Right atrium auricular region (tissue), 2 donors: Measurements from ENCODE around the gene CIB2. TPM values are rescaled to one million over a fixed set of nuclear protein-coding genes. Genes with fewer than 3 reads are reported as not detected.

Experiments
- DNase-seq: peaks from one replicate; pipeline ENCODE4 v3.0.0-alpha.2; 2019; ENCODE audit warnings: low spot score
- H3K27ac ChIP-seq, 2 donors: fragments of 200-600 bp; sonication (generic); 1 replicate in 1 of 2; 2 replicates in 1 of 2; pipeline ENCODE4 v1.5.1; 2016 to 2019
- H3K27me3 ChIP-seq, 2 donors: fragments of 200-600 bp; sonication (generic); one replicate each; pipeline versions ENCODE4 v1.5.1 to v1.6.0; 2017 to 2019
- H3K36me3 ChIP-seq: fragments of 200-600 bp; sonication (generic); one replicate; pipeline ENCODE4 v1.5.1; 2016
- H3K4me1 ChIP-seq, 2 donors: fragments of 200-600 bp; sonication (generic); one replicate each; pipeline versions ENCODE4 v1.5.1 to v1.6.0; 2017 to 2019
- H3K4me3 ChIP-seq, 2 donors: fragments of 200-600 bp; sonication (generic); 1 replicate in 1 of 2; 2 replicates in 1 of 2; pipeline ENCODE4 v1.5.1; 2017 to 2019; ENCODE audit warnings: mild to moderate bottlenecking in 1 of 2, moderate library complexity in 1 of 2
- H3K9me3 ChIP-seq, 2 donors: fragments of 200-600 bp; sonication (generic); one replicate each; pipeline ENCODE4 v1.5.1; 2019
- total RNA-seq, 2 donors: library from RNA; depleted of rRNA; stranded (reverse); fragments of >200 nt; gene quantifications; one replicate each; pipeline ENCODE4 v1.1.0, GENCODE V29; 2016
- TF ChIP-seq, protein P1 (sequence below), 2 donors: fragments of 200-600 bp; sonication (generic); IDR thresholded peaks; one replicate each; pipeline ENCODE4 v1.5.1; 2019; ENCODE audit warnings: antibody characterized with exemption in 2 of 2

Gene CIB2
- 10 to 100 TPM; 37.2 to 38.6 TPM for total RNA-seq

DNA sequence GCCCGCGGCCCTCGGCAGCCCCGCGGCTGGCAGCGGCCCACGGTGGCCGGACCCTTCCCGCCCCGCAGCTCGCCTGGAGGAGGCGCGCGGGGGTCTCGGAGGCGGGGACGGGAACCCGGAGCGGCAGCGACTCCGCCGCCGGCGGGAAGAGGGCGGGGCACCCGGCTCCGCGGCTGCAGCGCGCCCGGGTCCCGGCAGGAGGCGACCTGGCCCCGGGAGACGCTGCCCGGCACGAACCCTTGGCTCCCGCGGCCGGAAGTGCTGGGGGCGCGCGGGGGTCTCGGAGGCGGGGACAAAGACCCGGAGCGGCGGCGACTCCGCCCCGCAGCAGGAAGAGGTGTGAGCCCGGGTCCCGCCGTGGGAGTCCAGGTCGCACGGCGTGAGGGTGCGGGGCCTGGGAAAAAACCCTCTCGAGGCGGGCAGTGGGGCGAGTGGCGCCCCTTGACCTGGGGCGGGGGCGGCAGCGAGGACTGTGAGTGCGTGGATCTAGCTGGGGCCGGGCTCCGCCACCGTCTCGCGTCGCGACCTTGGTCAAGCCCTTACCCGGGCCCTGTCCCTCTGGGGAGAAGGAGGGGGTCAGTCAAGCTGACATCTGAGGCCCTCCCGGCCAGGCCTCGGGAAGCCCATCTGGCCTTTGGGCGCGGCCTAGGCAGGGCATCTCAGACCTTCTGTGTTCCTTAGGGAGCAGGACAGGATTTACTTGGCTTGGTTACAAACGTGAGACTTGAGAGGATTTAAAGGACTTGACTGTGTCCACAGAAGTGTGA, at the start of gene CIB2:
Gene CIB2 (minus strand): TSS at position 151 of the 767 bp plus-strand sequence. CDS start 230 bp downstream, outside the sequence.
- Histone ChIP-seq H3K27ac (peak within 1 kb of the TSS; percentile 89 to 90), H3K9me3 (no peaks in the 10 kb centered on the region), H3K4me1 (peaks cover 0 to 21% of the 10 kb centered on the region in 2 donors), H3K4me3 (peak within 1 kb of the TSS; percentile 64 to 81), H3K27me3 (no peaks in the 10 kb centered on the region), H3K36me3 (no peaks in the 10 kb centered on the region)
- TF ChIP-seq, protein P1, sequence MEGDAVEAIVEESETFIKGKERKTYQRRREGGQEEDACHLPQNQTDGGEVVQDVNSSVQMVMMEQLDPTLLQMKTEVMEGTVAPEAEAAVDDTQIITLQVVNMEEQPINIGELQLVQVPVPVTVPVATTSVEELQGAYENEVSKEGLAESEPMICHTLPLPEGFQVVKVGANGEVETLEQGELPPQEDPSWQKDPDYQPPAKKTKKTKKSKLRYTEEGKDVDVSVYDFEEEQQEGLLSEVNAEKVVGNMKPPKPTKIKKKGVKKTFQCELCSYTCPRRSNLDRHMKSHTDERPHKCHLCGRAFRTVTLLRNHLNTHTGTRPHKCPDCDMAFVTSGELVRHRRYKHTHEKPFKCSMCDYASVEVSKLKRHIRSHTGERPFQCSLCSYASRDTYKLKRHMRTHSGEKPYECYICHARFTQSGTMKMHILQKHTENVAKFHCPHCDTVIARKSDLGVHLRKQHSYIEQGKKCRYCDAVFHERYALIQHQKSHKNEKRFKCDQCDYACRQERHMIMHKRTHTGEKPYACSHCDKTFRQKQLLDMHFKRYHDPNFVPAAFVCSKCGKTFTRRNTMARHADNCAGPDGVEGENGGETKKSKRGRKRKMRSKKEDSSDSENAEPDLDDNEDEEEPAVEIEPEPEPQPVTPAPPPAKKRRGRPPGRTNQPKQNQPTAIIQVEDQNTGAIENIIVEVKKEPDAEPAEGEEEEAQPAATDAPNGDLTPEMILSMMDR (IDR thresholded peaks at IDR 0.05), result peak; percentile 89 to 91
- DNase-seq, result no peak

DNA sequence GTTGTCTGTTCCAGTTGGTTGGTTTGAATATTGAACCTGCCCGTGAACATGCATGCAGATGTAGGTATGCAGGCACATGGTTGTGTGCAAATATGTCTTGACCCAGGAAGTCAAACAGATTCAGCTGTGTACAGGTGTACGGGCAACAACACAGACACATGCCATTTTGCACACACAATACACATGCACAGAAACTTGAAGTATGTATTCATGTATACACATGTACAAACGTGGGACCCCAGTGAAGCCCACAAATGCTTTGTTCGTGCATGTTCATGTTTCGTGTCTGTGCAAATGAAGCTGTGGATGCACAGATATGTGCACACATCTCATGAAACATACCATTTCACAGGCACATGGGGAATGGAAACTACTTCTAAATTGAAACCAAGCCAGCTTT, 48.7 kb upstream of the CIB2 start:
- H3K4me3 ChIP-seq, result no peak overlapping the region
- no peaks in the 10 kb centered on the region for H3K27me3 ChIP-seq

DNA sequence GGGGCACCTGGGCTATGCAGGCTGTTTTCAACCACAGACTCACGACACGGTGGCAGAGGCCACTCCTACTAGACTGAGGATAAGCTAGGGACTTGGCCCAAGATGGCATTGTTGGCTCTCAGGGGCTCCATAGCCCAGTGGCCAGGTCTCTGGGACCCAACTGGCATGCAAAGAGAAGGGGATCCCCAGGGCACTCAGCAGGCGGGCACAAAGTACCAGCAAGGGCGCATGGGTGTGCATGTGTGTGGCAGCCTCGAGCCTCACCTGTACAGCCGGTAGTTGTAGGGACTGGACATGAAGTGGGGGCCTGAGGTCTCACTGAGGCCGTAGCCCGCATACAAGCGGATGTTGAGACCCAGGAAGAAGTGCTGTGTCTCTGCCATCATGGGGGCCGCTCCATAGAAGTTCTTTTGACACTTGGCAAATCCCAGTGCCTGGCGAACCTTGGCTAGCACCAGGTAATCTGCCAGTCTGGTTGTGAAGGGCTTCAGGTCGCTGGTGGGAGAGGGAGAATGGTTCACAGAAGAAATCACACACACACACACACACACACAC, 48.1 kb upstream of the CIB2 start:
- TF ChIP-seq, protein P1 (IDR thresholded peaks at IDR 0.05), result no peak
- H3K4me1 ChIP-seq, result no peaks in the 10 kb centered on the region
- H3K27ac ChIP-seq, result no peak overlapping the region
- H3K4me3 ChIP-seq, result no peak overlapping the region
- H3K9me3 ChIP-seq, result no peaks in the 10 kb centered on the region
- no peak for DNase-seq
- no peaks in the 10 kb centered on the region for H3K27me3 ChIP-seq
- no peaks in the 10 kb centered on the region for H3K36me3 ChIP-seq

More for the DNA sequence above, 48.7 kb upstream of the CIB2 start:
- TF ChIP-seq, protein P1 (IDR thresholded peaks at IDR 0.05), result no peak
- no peaks in the 10 kb centered on the region for H3K36me3 ChIP-seq
- H3K4me1 ChIP-seq, result no peaks in the 10 kb centered on the region
- DNase-seq, result no peak
- no peaks in the 10 kb centered on the region for H3K9me3 ChIP-seq
- no peak overlapping the region for H3K27ac ChIP-seq

DNA sequence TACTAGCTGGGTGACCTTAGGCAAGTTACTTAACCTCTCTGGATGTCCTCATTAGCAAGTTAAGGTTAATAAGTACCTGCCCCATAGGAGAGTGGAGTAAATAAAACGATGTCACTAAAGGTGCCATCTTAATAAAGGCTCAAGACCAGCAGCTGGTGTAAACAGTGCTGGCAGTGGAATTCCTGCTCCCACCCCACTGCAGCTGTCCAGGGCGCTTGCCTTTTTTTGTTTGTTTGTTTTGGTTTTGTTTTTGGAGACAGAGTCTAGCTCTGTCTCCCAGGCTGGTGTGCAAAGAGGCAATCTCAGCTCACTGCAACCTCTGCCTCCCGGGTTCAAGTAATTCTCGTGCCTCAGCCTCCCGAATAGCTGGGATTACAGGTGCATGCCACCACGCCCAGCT, 46.8 kb upstream of the CIB2 start:
- H3K9me3 ChIP-seq, result no peaks in the 10 kb centered on the region
- H3K27ac ChIP-seq, result no peak overlapping the region
- TF ChIP-seq, protein P1 (IDR thresholded peaks at IDR 0.05), result no peak
- no peak overlapping the region for H3K4me3 ChIP-seq
- no peak for DNase-seq
- H3K4me1 ChIP-seq, result no peaks in the 10 kb centered on the region
- H3K27me3 ChIP-seq, result no peaks in the 10 kb centered on the region
- no peaks in the 10 kb centered on the region for H3K36me3 ChIP-seq

DNA sequence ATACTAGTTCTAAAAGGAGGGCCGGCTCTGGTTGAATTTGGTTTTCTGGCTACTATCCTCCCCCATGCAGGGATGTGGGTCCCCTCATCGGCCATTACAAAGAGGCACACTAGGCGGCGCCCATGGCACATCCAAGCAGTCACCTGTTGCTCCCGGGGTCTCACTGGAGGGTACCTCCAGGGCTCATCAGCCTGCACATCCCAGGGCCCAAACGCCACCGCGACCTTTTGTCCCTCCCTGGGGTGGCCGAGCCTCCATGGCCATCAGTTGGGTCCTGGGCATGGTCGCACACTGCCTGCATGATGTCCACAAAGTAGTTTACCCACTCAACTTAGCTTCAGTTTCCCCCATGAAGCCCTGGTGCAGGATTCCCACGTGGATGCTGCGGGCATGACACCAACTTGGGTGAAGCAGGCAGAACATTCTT, 46.2 kb upstream of the CIB2 start:
- TF ChIP-seq, protein P1 (IDR thresholded peaks at IDR 0.05), result peak; percentile 48 to 78
- H3K4me3 ChIP-seq, result no peak overlapping the region
- no peak overlapping the region for H3K27ac ChIP-seq
- no peak for DNase-seq
- no peaks in the 10 kb centered on the region for H3K9me3 ChIP-seq
- H3K4me1 ChIP-seq, result no peaks in the 10 kb centered on the region
- H3K36me3 ChIP-seq, result peaks cover 4% of the 10 kb centered on the region
- H3K27me3 ChIP-seq, result no peaks in the 10 kb centered on the region
